ENCODE results near the gene MCL1.

The MCL1 gene

DNA sequence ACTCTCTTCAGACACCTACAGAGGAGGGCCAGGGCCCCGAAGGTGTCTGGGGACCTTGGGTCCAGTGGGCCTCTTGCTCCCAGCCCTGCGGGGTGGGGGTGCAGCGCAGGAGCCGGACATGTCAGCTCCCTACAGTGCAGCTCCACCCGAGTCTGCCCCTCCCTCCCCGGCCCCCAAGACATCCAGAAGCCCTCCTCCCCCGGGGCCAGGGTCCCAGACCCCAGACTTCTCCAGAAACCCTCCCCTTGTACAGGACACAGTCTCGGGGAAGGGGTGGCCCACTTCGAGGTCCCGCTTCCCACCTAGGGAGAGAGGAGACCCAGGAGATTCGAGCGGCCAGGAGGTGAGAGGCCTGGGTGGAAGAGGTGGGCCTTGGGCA is 26.5 kb downstream of the MCL1 start:
- Histone ChIP-seq H3K27ac (ENCODE audit: low read depth, low read length) (no peak overlapping the region), H3K36me3 (ENCODE audit: control insufficient read depth, insufficient read depth, low read length) (0 out of 2 replicates have a peak, but pooled peaks cover 3% of the 10 kb centered on the region), H3K4me1 (ENCODE audit: control insufficient read depth, insufficient read depth, low read length) (peaks cover 16% of the 10 kb centered on the region; the same call in 1 of the 2 replicates), H3K4me3 (ENCODE audit: low read depth, low read length) (no peak overlapping the region), H3K27me3 (ENCODE audit: control insufficient read depth, insufficient read depth, low read length) (peaks cover 21% of the 10 kb centered on the region), H3K9me3 (ENCODE audit: control insufficient read depth, insufficient read depth, low read length) (no peaks in the 10 kb centered on the region), H3K9ac (ENCODE audit: low read depth, low read length) (no peak overlapping the region)

DNA sequence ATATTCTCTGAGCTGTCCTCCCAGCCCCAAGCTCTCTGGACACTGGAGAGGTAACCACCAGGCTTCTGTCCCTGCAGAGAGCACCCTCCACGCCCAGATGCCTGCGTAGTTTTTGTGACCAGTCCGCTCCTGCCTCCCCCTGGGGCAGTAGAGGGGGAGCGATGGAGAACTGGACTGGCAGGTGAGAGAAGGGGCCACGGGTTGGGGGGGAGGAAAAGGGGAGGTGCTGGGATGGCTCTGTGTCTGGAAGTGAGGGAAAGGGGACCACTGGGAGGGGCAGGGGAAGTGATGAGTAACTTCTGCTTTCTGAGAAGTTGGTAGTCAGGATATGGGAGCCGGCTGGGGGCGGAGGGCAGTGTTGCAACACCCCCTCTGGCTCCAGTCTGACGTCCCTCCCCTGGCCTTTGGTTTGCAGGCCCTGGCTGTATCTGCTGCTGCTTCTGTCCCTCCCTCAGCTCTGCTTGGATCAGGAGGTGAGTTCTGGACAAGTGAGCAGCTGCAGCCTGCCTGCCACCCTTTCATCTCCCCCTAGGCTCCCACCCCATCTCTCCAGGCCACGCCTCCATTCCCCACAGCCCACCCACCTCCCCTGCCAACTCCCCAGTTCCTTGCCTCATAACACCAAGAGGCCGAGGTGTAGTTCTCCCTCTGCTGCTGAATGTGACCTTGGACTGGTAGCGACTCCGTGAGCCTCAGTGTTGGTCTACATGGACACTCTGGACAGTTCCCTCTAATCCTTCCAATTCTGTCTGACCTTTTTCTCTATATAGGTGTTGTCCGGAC is 27.1 kb downstream of the MCL1 start:
- Histone ChIP-seq H3K9ac (ENCODE audit: low read depth, low read length) (no peak overlapping the region), H3K27ac (ENCODE audit: low read depth, low read length) (no peak overlapping the region), H3K27me3 (ENCODE audit: control insufficient read depth, insufficient read depth, low read length) (peaks cover 21% of the 10 kb centered on the region), H3K4me1 (ENCODE audit: control insufficient read depth, insufficient read depth, low read length) (peaks cover 16% of the 10 kb centered on the region; the same call in 1 of the 2 replicates), H3K4me3 (ENCODE audit: low read depth, low read length) (no peak overlapping the region), H3K36me3 (ENCODE audit: control insufficient read depth, insufficient read depth, low read length) (0 out of 2 replicates have a peak, but pooled peaks cover 3% of the 10 kb centered on the region), H3K9me3 (ENCODE audit: control insufficient read depth, insufficient read depth, low read length) (no peaks in the 10 kb centered on the region)

DNA sequence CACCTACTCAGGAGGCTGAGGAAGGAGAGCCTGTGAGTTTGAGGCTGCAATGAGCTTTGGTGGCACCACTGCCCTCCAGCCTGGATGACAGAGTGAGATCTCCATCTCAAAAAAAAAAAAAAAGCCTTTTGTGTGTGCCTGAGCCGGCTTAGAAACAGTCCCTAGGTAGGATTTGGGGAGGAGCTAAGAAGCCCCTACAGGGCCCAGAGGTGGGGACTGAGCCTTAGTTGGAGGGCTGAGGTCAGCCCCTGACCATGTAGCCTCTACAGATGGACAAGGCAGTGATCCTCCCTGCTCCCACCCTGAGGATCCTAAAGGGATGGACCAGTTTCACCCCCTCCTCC is 27.7 kb downstream of the MCL1 start:
- Histone ChIP-seq H3K9me3 (ENCODE audit: control insufficient read depth, insufficient read depth, low read length) (no peaks in the 10 kb centered on the region), H3K36me3 (ENCODE audit: control insufficient read depth, insufficient read depth, low read length) (0 out of 2 replicates have a peak, but pooled peaks cover 3% of the 10 kb centered on the region), H3K27ac (ENCODE audit: low read depth, low read length) (no peak overlapping the region), H3K4me1 (ENCODE audit: control insufficient read depth, insufficient read depth, low read length) (peaks cover 16% of the 10 kb centered on the region; the same call in 1 of the 2 replicates), H3K4me3 (ENCODE audit: low read depth, low read length) (no peak overlapping the region), H3K27me3 (ENCODE audit: control insufficient read depth, insufficient read depth, low read length) (peaks cover 21% of the 10 kb centered on the region), H3K9ac (ENCODE audit: low read depth, low read length) (no peak overlapping the region)

DNA sequence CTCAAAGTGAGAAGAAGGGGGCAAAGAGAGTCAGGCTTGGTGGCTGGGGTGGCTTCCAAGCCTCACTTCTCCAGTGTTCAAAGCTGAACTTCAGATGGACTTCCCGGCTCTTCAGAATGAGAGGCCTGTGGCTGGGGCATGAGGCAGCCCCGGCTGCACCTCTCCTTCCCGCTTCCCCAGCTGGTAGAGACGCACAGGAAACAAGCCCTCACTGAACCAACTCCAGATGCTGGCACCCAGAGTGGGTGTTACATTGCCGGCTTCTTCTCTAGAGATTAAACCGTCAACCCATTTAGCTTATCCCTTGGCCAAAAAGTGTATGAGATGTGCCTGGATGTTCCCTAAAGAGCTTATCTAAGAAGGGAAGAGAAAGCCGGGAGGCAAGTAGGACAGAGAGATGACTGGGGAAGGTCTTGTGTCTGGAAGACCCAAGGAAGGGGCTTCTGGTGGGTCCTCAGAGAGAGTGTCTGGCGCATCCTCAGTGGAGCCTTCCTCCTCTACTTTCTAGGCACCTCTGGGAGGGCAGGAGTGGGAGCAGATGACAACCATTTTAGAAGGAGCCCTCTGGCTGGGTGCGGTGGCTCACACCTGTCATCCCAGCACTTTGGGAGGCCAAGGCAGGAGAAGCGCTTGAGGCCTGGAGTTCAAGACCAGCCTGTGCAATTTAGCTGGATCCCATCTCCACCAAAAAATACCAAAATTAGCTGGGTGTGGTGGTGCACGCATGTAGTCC is 28.2 kb downstream of the MCL1 start:
- Histone ChIP-seq H3K9ac (ENCODE audit: low read depth, low read length) (no peak overlapping the region), H3K27ac (ENCODE audit: low read depth, low read length) (no peak overlapping the region), H3K4me1 (ENCODE audit: control insufficient read depth, insufficient read depth, low read length) (peaks cover 14% of the 10 kb centered on the region; the same call in 1 of the 2 replicates), H3K9me3 (ENCODE audit: control insufficient read depth, insufficient read depth, low read length) (no peaks in the 10 kb centered on the region), H3K4me3 (ENCODE audit: low read depth, low read length) (no peak overlapping the region), H3K27me3 (ENCODE audit: control insufficient read depth, insufficient read depth, low read length) (peaks cover 21% of the 10 kb centered on the region), H3K36me3 (ENCODE audit: control insufficient read depth, insufficient read depth, low read length) (0 out of 2 replicates have a peak, but pooled peaks cover 3% of the 10 kb centered on the region)

DNA sequence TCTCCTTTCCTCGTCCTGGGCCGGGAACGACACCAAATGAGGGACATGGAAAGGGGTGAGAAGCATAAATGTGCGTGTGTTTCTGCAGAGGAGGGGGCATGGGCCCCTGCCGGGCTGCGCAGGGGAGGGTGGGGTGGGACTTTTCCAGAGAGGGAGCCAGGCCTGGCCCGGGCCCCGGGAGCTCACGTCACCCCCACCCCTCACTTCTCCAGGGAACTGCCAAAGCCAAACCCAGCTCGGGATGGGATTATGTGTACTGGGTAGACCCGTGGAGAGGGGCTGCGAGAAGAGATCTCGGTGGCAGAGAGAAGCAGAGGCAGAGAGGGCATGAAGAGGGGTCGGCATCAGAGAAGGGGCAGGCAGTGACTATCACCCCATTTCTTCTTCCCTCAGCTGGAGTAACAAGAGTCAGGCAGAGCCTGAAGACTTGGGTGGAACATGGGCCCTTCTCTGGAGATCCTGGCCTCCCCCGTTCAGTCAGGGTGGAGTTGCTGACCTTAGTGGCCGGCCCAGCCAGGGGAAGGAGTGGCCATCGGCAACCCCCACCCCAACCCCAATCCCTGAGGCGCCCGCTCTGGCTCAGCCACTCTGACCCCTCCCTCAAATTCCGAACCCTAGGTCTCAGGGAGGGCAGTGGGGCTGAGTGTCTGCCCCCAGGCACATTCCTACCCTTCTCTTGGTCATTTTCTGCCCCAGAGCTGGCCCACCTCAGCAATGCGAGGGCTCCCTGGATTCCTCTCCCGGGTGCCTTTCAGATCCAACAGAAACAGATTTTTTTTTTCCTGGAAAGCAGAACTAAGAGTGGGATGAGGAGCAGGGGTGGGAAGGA is 29.0 kb downstream of the MCL1 start:
- Histone ChIP-seq H3K9me3 (ENCODE audit: control insufficient read depth, insufficient read depth, low read length) (no peaks in the 10 kb centered on the region), H3K9ac (ENCODE audit: low read depth, low read length) (no peak overlapping the region), H3K4me3 (ENCODE audit: low read depth, low read length) (no peak overlapping the region), H3K36me3 (ENCODE audit: control insufficient read depth, insufficient read depth, low read length) (0 out of 2 replicates have a peak, but pooled peaks cover 1% of the 10 kb centered on the region), H3K27me3 (ENCODE audit: control insufficient read depth, insufficient read depth, low read length) (peaks cover 21% of the 10 kb centered on the region), H3K4me1 (ENCODE audit: control insufficient read depth, insufficient read depth, low read length) (peaks cover 10% of the 10 kb centered on the region; the same call in 1 of the 2 replicates), H3K27ac (ENCODE audit: low read depth, low read length) (no peak overlapping the region)

DNA sequence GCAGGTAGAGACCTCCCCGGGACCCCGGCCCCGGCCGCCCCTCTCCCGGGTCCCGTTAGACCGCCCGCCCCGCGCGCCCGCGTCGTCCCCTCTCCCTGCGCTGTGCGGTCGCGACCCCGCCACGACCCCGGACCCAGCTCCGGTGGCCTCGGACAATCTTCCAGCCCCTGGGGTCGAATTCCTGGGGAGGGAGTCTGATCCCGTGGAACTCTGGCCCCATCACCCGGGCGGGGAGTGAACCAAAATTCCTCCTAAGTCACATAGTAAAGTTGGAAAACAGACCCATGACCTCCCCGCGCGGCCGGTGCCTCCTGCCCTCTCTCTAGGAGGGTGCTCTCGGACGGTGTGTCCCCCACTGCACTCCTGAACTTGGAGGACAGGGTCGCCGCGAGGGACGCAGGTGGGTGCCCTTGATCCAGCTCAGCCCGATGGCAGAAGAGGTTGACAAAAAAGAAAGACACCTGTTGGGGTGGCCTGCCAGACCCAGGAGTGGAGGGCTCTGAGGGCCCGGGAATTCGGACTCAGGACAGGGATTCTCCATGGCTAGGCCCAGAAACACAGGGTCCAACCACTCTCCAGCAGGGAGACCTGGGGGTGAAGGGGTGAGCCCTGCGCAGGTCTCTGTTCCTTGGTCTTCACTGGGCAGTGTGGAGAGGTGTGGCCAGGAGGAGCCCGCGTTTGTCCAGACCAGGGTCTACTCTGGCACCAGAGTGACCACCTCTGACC is 29.8 kb downstream of the MCL1 start:
- no peaks in the 10 kb centered on the region for H3K9me3 ChIP-seq (ENCODE audit: control insufficient read depth, insufficient read depth, low read length)
- peak overlapping the region; percentile 33 for H3K27ac ChIP-seq (ENCODE audit: low read depth, low read length)
- no peaks in the 10 kb centered on the region for H3K36me3 ChIP-seq (ENCODE audit: control insufficient read depth, insufficient read depth, low read length)
- H3K27me3 ChIP-seq (ENCODE audit: control insufficient read depth, insufficient read depth, low read length) = peaks cover 21% of the 10 kb centered on the region
- H3K9ac ChIP-seq (ENCODE audit: low read depth, low read length) = no peak overlapping the region
- H3K4me3 ChIP-seq (ENCODE audit: low read depth, low read length) = peak overlapping the region; percentile 62
- peaks cover 10% of the 10 kb centered on the region; the same call in 1 of the 2 replicates for H3K4me1 ChIP-seq (ENCODE audit: control insufficient read depth, insufficient read depth, low read length)

DNA sequence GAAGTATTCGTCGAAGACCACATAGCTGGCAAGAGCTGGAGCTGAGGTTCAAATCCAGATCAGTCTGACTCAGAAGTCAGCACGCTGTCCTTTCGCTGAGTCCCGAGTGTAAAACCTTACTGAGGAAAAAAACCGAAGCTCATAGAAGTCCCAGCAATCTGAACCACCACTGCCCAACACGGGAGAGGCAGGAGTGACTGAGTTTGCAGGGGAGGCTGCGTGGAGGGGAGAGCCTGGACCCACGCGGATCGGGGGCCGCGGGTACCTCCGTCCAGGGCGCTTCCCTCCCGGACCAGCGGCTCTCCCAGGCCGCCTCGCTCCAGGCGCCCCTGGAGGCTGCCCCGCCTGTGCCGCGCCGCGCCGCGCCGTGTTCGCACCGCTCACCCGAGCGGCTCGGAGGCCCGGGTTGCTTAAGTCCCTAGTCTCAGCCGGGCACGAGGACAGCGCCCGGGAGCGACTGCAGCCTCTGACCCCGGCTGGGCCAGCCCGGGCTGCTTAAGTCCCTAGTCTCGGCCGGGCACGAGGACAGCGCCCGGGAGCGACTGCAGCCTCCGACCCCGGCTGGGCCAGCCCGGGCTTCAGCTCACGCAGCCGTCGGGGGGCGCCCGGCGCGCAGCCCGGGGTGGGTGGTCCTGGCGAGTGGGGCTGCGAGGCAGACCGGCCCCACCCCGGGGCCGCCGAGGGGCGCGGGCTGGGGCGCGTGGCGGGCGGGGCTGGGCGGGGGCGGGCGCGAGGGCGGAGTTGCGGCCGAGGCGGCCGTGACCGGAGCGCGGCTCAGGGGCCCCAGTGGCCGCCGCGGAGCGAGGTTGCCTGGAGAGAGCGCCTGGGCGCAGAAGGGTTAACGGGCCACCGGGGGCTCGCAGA is 30.5 kb downstream of the MCL1 start, which contains the start of gene ADAMTSL4:
Gene ADAMTSL4 (plus strand): TSS at position 777 of the 864 bp plus-strand sequence. CDS start 2,881 bp downstream, outside the sequence.
- Histone ChIP-seq H3K27ac (ENCODE audit: low read depth, low read length) (peak within 1 kb of the TSS; percentile 33), H3K4me1 (ENCODE audit: control insufficient read depth, insufficient read depth, low read length) (peaks cover 10% of the 10 kb centered on the region; the same call in 1 of the 2 replicates), H3K9me3 (ENCODE audit: control insufficient read depth, insufficient read depth, low read length) (no peaks in the 10 kb centered on the region), H3K9ac (ENCODE audit: low read depth, low read length) (peak within 1 kb of the TSS; percentile 15; the same call in 1 of the 2 replicates), H3K27me3 (ENCODE audit: control insufficient read depth, insufficient read depth, low read length) (peaks cover 21% of the 10 kb centered on the region), H3K4me3 (ENCODE audit: low read depth, low read length) (peak within 1 kb of the TSS; percentile 62), H3K36me3 (ENCODE audit: control insufficient read depth, insufficient read depth, low read length) (no peaks in the 10 kb centered on the region)

DNA sequence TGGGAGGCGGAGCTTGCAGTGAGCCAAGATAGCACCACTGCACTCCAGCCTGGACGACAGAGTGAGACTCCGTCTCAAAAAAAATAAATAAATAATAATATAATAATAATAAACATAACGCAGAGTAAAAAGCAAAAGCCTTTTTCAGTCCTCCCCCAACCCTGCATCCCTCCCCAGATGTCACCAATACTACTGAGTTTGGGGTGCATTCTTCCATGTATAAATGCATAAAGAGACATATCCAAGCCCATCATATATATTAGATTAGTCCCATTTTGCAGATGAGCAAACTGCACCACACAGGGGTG is 31.1 kb downstream of the MCL1 start:
- H3K4me3 ChIP-seq (ENCODE audit: low read depth, low read length) = peak overlapping the region; percentile 62
- no peaks in the 10 kb centered on the region for H3K9me3 ChIP-seq (ENCODE audit: control insufficient read depth, insufficient read depth, low read length)
- H3K9ac ChIP-seq (ENCODE audit: low read depth, low read length) = no peak overlapping the region
- H3K4me1 ChIP-seq (ENCODE audit: control insufficient read depth, insufficient read depth, low read length) = peaks cover 10% of the 10 kb centered on the region; the same call in 1 of the 2 replicates
- H3K27ac ChIP-seq (ENCODE audit: low read depth, low read length) = no peak overlapping the region
- peaks cover 21% of the 10 kb centered on the region for H3K27me3 ChIP-seq (ENCODE audit: control insufficient read depth, insufficient read depth, low read length)
- no peaks in the 10 kb centered on the region for H3K36me3 ChIP-seq (ENCODE audit: control insufficient read depth, insufficient read depth, low read length)

DNA sequence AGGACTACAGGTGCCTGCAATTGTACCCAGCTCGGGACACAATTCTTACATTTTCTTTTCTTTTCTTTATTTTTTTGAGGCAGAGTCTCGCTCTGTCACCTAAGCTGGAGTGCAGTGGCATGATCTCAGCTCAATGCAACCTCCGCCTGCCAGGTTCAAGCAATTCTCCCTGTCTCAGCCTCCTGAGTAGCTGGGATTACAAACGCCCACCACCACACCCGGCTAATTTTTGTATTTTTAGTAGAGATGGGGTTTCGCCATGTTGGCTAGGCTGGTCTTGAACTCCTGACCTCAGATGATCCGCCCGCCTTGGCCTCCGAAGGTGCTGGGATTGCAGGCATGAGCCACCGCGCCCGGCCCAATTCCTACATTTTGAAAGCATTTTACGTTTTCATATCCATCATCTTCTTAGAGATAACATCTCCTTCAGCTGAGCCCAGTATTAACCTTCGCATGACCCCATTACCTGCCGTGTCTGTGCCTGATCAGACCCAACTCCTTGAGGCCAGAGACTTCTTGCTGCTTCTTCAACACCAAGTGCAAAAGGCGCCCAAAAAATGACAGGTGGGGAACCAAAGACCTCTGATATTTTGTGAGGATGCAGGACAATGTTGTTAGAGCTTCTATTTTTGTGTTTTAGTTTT is 33.0 kb downstream of the MCL1 start:
- Histone ChIP-seq H3K9me3 (ENCODE audit: control insufficient read depth, insufficient read depth, low read length) (no peaks in the 10 kb centered on the region), H3K36me3 (ENCODE audit: control insufficient read depth, insufficient read depth, low read length) (no peaks in the 10 kb centered on the region), H3K9ac (ENCODE audit: low read depth, low read length) (no peak overlapping the region), H3K27ac (ENCODE audit: low read depth, low read length) (no peak overlapping the region), H3K27me3 (ENCODE audit: control insufficient read depth, insufficient read depth, low read length) (peaks cover 21% of the 10 kb centered on the region), H3K4me3 (ENCODE audit: low read depth, low read length) (no peak overlapping the region), H3K4me1 (ENCODE audit: control insufficient read depth, insufficient read depth, low read length) (peaks cover 2% of the 10 kb centered on the region; the same call in 1 of the 2 replicates)
